Vagina (tissue), 2 donors: ENCODE measurements around the gene DAG1. TPM values are rescaled to one million over a fixed set of nuclear protein-coding genes. Genes with fewer than 3 reads are reported as not detected.

Experiments
- DNase-seq, 2 donors: peaks; one replicate each; pipeline ENCODE4 v3.0.0-alpha.2; 2017; ENCODE audit errors: extremely low spot score in 2 of 2
- H3K27ac ChIP-seq: fragments of 200-600 bp; sonication (generic); one replicate; pipeline ENCODE4 v1.5.1; 2019
- H3K27me3 ChIP-seq: fragments of 200-600 bp; sonication (generic); one replicate; pipeline ENCODE4 v1.5.1; 2019
- H3K36me3 ChIP-seq, 2 donors: fragments of 200-600 bp; sonication (generic); one replicate each; pipeline ENCODE4 v1.5.1; 2017 to 2019
- H3K4me1 ChIP-seq: fragments of 200-600 bp; sonication (generic); one replicate; pipeline ENCODE4 v1.5.1; 2019
- H3K4me3 ChIP-seq, 2 donors: fragments of 200-600 bp; sonication (generic); 1 replicate in 1 of 2; 2 replicates in 1 of 2; pipeline ENCODE4 v1.5.1; 2016 to 2019
- H3K9me3 ChIP-seq: fragments of 200-600 bp; sonication (generic); one replicate; pipeline ENCODE4 v1.5.1; 2019
- POLR2A ChIP-seq, 2 donors: fragments of 450-650 bp; IDR thresholded peaks; one replicate each; pipeline ENCODE4 v1.6.1; 2017; ENCODE audit warnings: antibody characterized with exemption in 2 of 2, mild to moderate bottlenecking in 2 of 2, moderate library complexity in 2 of 2
- POLR2AphosphoS5 ChIP-seq, 2 donors: sonication (generic); formaldehyde crosslinking; IDR thresholded peaks; one replicate each; pipeline ENCODE4 v1.9.0; 2017; ENCODE audit warnings: antibody characterized with exemption in 2 of 2, mild to moderate bottlenecking in 2 of 2, low read depth in 1 of 2; ENCODE audit not compliant: insufficient read depth in 1 of 2
- intact Hi-C: fragments of 100-400 bp; cut with DNase I; formaldehyde crosslinking; loops from one replicate; pipeline ENCODE4 v1.15.1; 2023
- total RNA-seq: library from RNA; depleted of rRNA; stranded (reverse); fragments of >200 nt; gene quantifications from one replicate; pipeline ENCODE4 v1.2.3, GENCODE V29; 2016
- TF ChIP-seq, protein P1 (sequence below), 3 experiments: fragments of 450-650 bp in 2 of 3; fragments of 200-600 bp in 1 of 3; sonication (generic) in 1 of 3; IDR thresholded peaks; one replicate each; pipeline ENCODE4 v1.5.1; 2017 to 2019; ENCODE audit warnings: antibody characterized with exemption in 3 of 3, mild to moderate bottlenecking in 2 of 3, moderate library complexity in 2 of 3

The DAG1 gene
- total RNA-seq, 1 donor from 2014 or later: 46.7 TPM

DNA sequence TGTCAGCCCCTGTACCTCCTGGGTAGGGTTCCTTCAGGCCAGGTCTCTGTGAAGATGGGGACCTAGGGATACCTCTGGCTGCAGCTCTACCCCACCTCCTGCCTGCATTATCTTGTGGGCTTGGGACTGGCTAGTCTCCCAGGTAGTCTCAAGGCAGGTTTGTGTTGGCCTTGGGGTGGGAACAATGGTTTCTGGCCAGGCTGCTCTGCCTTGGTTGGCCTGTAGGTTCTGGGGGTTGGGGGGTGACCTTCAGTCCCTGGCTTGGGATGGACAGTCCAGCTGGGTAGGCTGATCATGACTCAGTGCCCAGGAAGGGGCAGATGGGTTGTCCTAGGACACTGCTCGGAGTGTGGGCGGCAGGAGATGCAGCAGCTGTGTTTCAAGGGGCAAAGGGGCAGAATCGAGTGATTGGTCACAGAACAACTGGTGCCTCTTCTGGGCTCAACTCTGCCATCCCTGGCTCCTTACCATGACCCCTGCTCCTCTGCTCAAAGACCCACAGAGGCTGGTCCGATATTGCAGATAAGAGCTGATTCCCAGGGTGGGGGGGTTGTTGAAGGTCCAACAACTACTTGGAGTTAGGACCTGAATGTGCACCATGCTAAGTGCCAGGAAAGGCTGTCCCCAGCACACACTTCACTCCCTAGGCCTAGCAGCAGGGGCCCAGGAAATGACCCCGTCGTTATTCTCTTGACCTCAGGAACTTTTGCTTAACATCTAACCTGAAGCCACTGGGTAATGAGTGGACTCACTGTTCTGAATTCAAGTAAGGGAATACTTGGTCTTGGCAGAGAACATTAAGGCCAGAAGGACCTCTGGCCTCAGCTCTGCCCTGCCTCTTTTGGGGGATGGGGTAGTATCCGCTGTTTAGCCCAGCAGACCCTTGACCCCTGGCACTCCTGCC, 66.2 kb downstream of the DAG1 start:
- Histone ChIP-seq H3K27ac (no peak overlapping the region), H3K27me3 (no peaks in the 10 kb centered on the region), H3K4me1 (peaks cover 15% of the 10 kb centered on the region), H3K36me3 (peaks cover 0 to 19% of the 10 kb centered on the region in 2 donors), H3K4me3 (no peak overlapping the region), H3K9me3 (no peaks in the 10 kb centered on the region)
- intact Hi-C loops: no loop called here
- TF ChIP-seq POLR2A (IDR thresholded peaks at IDR 0.05): no peak
- no peak for TF ChIP-seq POLR2AphosphoS5 (IDR thresholded peaks at IDR 0.05; ENCODE audit: insufficient read depth in 1 of 2, low read depth in 1 of 2)
- TF ChIP-seq, protein P1, sequence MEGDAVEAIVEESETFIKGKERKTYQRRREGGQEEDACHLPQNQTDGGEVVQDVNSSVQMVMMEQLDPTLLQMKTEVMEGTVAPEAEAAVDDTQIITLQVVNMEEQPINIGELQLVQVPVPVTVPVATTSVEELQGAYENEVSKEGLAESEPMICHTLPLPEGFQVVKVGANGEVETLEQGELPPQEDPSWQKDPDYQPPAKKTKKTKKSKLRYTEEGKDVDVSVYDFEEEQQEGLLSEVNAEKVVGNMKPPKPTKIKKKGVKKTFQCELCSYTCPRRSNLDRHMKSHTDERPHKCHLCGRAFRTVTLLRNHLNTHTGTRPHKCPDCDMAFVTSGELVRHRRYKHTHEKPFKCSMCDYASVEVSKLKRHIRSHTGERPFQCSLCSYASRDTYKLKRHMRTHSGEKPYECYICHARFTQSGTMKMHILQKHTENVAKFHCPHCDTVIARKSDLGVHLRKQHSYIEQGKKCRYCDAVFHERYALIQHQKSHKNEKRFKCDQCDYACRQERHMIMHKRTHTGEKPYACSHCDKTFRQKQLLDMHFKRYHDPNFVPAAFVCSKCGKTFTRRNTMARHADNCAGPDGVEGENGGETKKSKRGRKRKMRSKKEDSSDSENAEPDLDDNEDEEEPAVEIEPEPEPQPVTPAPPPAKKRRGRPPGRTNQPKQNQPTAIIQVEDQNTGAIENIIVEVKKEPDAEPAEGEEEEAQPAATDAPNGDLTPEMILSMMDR (IDR thresholded peaks at IDR 0.05): no peak
- no peak for DNase-seq

DNA sequence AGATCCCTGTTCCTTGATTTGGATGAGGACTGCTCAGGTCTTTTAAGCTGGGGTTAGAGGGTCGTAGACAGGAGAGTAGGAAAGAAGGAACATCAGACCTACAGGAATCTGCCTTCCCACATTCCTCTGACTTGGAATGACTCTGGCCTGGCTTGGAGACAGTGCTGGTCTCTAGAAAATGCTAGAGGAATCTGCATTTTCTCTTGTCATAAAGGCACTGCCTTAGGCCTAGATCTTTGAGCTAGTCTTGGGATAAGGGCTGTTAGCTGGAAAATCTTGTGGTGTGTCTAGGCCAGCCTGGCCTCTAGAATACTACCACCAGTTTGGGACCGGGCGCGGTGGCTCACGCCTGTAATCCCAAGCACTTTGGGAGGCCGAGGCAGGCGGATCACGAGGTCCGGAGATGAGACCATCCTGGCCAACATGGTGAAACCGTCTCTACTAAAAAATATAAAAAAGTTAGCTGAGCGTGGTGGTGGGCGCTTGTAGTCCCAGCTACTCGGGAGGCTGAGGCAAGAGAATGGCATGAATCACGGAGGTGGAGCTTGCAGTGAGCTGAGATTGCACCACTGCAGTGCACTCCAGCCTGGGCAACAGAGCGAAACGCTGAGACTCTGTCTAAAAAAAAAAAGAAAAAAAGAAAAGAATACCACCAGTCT, 66.9 kb downstream of the DAG1 start:
- Histone ChIP-seq H3K36me3 (peaks cover 0 to 12% of the 10 kb centered on the region in 2 donors), H3K27me3 (no peaks in the 10 kb centered on the region), H3K27ac (no peak overlapping the region), H3K9me3 (no peaks in the 10 kb centered on the region), H3K4me1 (peaks cover 15% of the 10 kb centered on the region), H3K4me3 (no peak overlapping the region)
- no peak for DNase-seq
- intact Hi-C loops: no loop called here
- TF ChIP-seq POLR2AphosphoS5 (IDR thresholded peaks at IDR 0.05; ENCODE audit: insufficient read depth in 1 of 2, low read depth in 1 of 2): no peak
- TF ChIP-seq POLR2A (IDR thresholded peaks at IDR 0.05): no peak

DNA sequence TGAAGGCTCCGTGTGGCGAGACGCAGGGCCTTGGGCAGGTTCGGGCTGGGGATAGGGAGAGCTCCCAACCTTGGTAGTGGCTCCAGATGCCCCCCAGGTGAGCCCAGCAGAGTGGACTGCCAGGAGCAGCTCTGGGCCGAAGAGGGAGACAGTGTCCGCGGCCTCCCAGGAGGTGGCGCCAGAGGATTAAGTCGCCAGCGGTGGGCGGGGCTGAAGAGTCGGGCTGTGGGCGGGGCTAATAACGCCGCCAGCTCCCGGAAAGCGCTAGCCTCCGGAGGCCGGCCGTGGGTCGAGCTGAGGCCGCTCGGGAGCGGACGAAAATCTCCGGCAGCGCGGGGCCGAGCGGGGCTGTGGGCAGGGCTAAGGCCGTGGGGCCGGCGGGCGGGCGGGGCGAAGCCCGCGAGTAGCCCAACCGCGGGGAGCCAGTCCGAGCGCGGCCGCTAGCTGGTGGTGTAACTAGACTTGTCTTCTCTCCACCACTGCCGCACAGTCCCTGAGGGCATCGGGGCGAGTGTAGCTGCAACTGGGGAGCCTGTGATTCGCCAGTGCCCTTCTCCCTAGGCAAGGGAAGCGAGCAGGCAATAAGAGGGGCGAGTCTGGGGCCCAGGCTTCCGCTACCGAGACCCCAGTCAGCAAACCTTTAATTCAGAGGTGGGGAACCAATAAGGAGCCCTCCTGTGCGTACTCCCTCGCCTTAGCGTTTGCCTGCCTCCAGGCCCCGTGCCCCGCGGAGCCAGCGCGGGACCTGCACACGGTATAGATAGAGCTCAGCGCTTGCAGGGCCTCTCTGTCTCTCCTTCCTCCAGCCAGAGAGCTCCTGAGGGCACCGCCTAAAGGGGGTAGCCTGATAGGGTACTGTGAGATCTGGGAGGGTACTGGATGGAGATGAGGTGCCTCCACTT, 69.8 kb downstream of the DAG1 start:
- TF ChIP-seq, protein P1 (IDR thresholded peaks at IDR 0.05): peak; percentile 88 to 98 (median 92)
- TF ChIP-seq POLR2AphosphoS5 (IDR thresholded peaks at IDR 0.05; ENCODE audit: insufficient read depth in 1 of 2, low read depth in 1 of 2) (peak; percentile 42 to 79), POLR2A (IDR thresholded peaks at IDR 0.05) (no peak)
- peak overlapping the region; percentile 77 for H3K27ac ChIP-seq
- H3K4me1 ChIP-seq: peaks cover 15% of the 10 kb centered on the region
- intact Hi-C loops: loop anchor here (5.0 kb wide), 1 partner anchor 132 kb away; the partner anchor contains the start of gene APEH
- H3K36me3 ChIP-seq: no peaks in the 10 kb centered on the region
- no peaks in the 10 kb centered on the region for H3K27me3 ChIP-seq
- peak in 1 of 2 donors; percentile 92 for DNase-seq
- peak overlapping the region; percentile 49 to 59 for H3K4me3 ChIP-seq
- H3K9me3 ChIP-seq: no peaks in the 10 kb centered on the region

DNA sequence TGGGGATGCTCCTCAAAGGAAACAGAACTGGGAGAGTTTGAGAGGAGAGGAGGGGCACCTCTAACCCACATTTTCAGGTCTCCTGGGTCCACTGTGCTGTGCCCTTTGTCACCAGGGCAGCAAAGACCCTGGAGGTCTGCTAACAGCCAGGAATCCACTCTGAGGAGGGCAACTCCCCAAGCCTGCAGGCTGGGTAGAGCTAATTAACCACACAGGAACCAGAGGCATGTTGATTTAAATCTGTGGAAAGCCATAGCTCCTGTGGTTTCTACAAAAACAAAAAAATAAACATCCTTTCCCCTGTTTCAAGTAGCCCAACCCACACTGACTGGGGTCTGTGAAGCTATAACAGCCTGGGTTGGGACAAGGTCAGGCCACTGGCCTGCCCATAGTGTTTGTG, 82.0 kb downstream of the DAG1 start:
- Histone ChIP-seq H3K9me3 (no peaks in the 10 kb centered on the region), H3K27ac (no peak overlapping the region), H3K36me3 (no peaks in the 10 kb centered on the region), H3K27me3 (no peaks in the 10 kb centered on the region), H3K4me1 (peaks cover 18% of the 10 kb centered on the region), H3K4me3 (no peak overlapping the region)
- intact Hi-C loops: no loop called here
- no peak for DNase-seq
- TF ChIP-seq POLR2A (IDR thresholded peaks at IDR 0.05) (no peak), POLR2AphosphoS5 (IDR thresholded peaks at IDR 0.05; ENCODE audit: insufficient read depth in 1 of 2, low read depth in 1 of 2) (no peak)
- TF ChIP-seq, protein P1 (IDR thresholded peaks at IDR 0.05): no peak

DNA sequence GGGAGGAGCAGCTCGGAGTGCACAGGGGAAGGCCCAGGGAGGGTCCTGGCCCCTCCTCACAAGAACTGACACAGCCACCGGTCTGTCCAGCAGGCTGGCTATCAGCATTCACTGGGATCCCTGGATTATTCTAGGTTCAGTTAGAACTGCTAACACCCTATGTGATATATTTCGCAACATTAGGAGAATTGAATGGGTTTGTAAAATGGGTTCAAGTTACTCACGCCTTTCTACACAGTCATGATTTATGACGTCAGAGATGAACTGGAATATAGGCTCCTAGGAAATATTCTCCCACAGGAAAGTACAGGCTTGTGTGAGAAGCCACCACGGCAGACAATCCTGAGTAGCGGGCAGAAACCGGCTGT, 83.2 kb downstream of the DAG1 start:
- no peak for DNase-seq
- intact Hi-C loops: no loop called here
- TF ChIP-seq, protein P1 (IDR thresholded peaks at IDR 0.05): no peak
- TF ChIP-seq POLR2AphosphoS5 (IDR thresholded peaks at IDR 0.05; ENCODE audit: insufficient read depth in 1 of 2, low read depth in 1 of 2) (no peak), POLR2A (IDR thresholded peaks at IDR 0.05) (no peak)
- H3K27me3 ChIP-seq: no peaks in the 10 kb centered on the region
- H3K27ac ChIP-seq: no peak overlapping the region
- H3K4me3 ChIP-seq: peak overlapping the region; percentile 57 to 59
- peaks cover 18% of the 10 kb centered on the region for H3K4me1 ChIP-seq
- H3K36me3 ChIP-seq: no peaks in the 10 kb centered on the region
- no peaks in the 10 kb centered on the region for H3K9me3 ChIP-seq
